Activated naive CD8-positive, alpha-beta T cell treated with anti-CD3 and anti-CD28 coated beads for 36 hours (primary cell): ENCODE measurements around the gene PES1. TPM values are rescaled to one million over a fixed set of nuclear protein-coding genes. Genes with fewer than 3 reads are reported as not detected.

Source experiments
- DNase-seq: peaks from one replicate; pipeline ENCODE4 v3.0.0; 2021
- H3K27ac Mint-ChIP-seq: one replicate; pipeline ENCODE4 v1.8.0; 2022; ENCODE audit warnings: mild to moderate bottlenecking, moderate library complexity, mixed read lengths
- H3K27me3 Mint-ChIP-seq: one replicate; pipeline ENCODE4 v1.8.0; 2022; ENCODE audit warnings: mild to moderate bottlenecking, mixed read lengths
- H3K36me3 Mint-ChIP-seq: one replicate; pipeline ENCODE4 v1.8.0; 2021; ENCODE audit warnings: mild to moderate bottlenecking, mixed read lengths
- H3K4me1 Mint-ChIP-seq: one replicate; pipeline ENCODE4 v1.8.0; 2021; ENCODE audit warnings: mixed read lengths
- H3K4me3 Mint-ChIP-seq: one replicate; pipeline ENCODE4 v1.8.0; 2022; ENCODE audit warnings: mild to moderate bottlenecking, moderate library complexity, mixed read lengths
- H3K9me3 Mint-ChIP-seq: one replicate; pipeline ENCODE4 v1.8.0; 2022; ENCODE audit warnings: mixed read lengths
- total RNA-seq, 2 experiments: library from RNA; stranded (reverse); gene quantifications; one replicate each; pipeline ENCODE4 v1.2.3, GENCODE V29; 2021

The PES1 gene
- total RNA-seq, 2 experiments from 2014 or later, result 196 to 199 TPM

DNA sequence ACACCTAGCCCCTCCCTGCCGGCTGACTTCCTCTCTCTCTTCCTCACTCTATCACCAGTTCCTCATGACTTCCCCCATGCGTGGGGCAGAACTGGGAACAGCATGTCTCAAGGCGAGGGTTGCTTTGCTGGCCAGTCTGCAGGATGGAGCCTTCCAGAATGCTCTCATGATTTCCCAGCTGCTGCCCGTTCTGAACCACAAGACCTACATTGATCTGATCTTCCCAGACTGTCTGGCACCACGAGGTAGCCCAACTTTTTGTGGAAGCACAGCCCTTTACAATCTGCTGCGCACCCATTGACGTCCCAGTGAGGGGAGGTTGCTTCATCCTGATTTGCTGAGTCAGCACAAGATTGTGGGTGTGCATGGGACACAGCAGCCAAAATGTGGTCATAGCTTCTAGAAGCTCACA lies 23.8 kb upstream of the PES1 start:
- no peaks in the 10 kb centered on the region for H3K4me1 Mint-ChIP-seq
- H3K27ac Mint-ChIP-seq, result no peak overlapping the region
- no peak overlapping the region for H3K4me3 Mint-ChIP-seq
- no peak for DNase-seq
- H3K36me3 Mint-ChIP-seq, result no peaks in the 10 kb centered on the region
- peaks cover 2% of the 10 kb centered on the region for H3K27me3 Mint-ChIP-seq
- no peaks in the 10 kb centered on the region for H3K9me3 Mint-ChIP-seq

DNA sequence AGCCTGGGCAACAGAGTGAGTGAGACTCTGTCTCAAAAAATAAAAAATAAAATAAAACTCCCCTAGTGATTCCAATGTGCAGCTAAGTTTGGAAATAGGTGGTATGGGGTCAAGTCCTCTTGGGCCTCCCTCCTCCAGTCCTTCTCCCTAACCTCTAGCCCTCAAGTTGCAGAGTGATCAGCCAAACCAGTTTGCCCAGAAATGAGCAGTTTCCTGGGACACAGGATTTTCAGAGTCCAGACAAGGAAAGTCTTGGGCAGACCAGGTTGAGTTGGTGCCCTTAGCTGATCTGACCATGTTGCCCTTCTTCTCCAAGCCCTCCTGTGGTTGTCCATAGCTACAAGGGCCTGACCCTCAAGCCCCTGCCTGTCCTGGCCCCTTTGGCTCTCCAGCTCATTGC lies 23.2 kb upstream of the PES1 start:
- no peaks in the 10 kb centered on the region for H3K4me1 Mint-ChIP-seq
- no peaks in the 10 kb centered on the region for H3K36me3 Mint-ChIP-seq
- H3K27ac Mint-ChIP-seq, result no peak overlapping the region

DNA sequence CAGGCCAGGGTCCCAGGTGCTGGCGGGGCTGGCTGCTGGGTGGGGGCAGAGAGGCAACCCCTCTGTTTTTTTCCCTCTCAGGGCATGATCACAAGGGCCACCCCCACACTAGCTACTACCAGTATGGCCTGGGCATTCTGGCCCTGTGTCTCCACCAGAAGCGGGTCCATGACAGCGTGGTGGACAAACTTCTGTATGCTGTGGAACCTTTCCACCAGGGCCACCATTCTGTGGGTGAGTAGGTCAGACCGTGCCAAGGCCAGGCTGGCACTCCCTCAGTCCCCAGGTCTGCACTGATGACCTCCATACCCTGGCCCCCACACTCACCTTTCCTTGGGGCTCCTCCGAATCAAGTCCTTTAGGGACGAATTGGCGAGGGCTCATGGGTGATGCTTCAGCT lies 22.6 kb upstream of the PES1 start:
- Mint-ChIP-seq H3K27ac (no peak overlapping the region), H3K4me1 (peaks cover 3% of the 10 kb centered on the region), H3K27me3 (peaks cover 6% of the 10 kb centered on the region), H3K36me3 (no peaks in the 10 kb centered on the region), H3K4me3 (no peak overlapping the region), H3K9me3 (no peaks in the 10 kb centered on the region)
- DNase-seq, result no peak

More for the DNA sequence above, 23.2 kb upstream of the PES1 start:
- H3K27me3 Mint-ChIP-seq, result peaks cover 5% of the 10 kb centered on the region
- H3K9me3 Mint-ChIP-seq, result no peaks in the 10 kb centered on the region
- no peak for DNase-seq
- no peak overlapping the region for H3K4me3 Mint-ChIP-seq

DNA sequence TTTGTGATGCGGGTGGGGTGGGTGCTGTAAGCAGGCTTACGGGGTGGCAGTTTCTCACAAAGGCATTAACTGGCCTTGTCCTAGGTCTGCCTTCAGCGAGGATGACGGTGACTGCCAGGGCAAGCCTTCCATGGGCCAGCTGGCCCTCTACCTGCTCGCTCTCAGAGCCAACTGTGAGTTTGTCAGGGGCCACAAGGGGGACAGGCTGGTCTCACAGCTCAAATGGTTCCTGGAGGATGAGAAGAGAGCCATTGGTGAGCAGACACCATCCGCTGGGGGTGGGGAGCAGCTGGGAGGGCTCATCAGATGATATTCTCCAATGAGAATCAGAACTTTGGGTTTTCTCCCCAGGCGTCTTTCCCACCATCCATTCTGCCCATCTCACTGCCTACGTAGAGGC lies 21.1 kb upstream of the PES1 start:
- H3K4me1 Mint-ChIP-seq, result peaks cover 10% of the 10 kb centered on the region
- H3K27ac Mint-ChIP-seq, result no peak overlapping the region
- DNase-seq, result no peak
- H3K36me3 Mint-ChIP-seq, result no peaks in the 10 kb centered on the region
- no peaks in the 10 kb centered on the region for H3K9me3 Mint-ChIP-seq
- H3K4me3 Mint-ChIP-seq, result no peak overlapping the region
- peaks cover 6% of the 10 kb centered on the region for H3K27me3 Mint-ChIP-seq

DNA sequence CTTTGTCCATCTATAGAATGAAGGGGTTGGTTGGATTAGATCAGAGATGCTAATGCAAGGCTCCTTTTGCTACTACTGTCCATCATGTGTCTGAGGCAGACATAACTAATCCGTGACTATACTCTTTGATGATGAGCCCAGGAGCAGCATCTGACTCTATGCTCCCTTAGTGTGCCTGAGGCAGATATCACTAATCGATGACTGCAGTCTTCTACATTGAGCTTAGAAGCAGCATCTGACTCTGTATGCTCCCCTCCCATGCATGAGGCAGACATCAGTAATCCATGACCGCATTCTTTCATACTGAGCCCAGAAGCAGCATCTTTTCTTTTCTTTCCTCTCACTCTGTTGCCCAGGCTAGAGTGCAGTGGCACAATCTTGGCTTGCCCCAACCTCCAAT lies 19.5 kb upstream of the PES1 start:
- H3K4me1 Mint-ChIP-seq, result peaks cover 20% of the 10 kb centered on the region
- H3K36me3 Mint-ChIP-seq, result no peaks in the 10 kb centered on the region
- H3K27ac Mint-ChIP-seq, result no peak overlapping the region

DNA sequence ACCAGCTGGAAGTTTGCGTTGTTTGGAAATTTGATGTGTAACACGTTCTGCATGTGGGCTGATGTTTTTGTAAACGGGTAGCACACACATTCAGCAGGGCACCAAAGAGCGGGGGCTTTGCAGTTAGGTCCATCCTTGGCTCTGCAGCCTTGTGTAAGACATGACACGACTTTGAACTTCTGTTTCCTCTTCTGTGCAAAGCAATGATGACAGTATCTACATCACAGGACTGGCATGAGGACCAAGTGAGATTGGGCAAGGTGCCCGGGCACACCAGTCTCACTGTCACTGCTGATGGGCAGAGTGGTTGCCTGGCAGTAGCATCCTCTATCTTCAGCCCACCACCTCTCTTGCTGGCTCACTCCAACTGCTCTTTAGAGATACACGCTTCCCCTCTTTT lies 18.6 kb upstream of the PES1 start:
- Mint-ChIP-seq H3K4me1 (peaks cover 26% of the 10 kb centered on the region), H3K27ac (no peak overlapping the region), H3K27me3 (peaks cover 10% of the 10 kb centered on the region), H3K9me3 (no peaks in the 10 kb centered on the region), H3K4me3 (no peak overlapping the region), H3K36me3 (no peaks in the 10 kb centered on the region)
- no peak for DNase-seq

More for the DNA sequence above, 19.5 kb upstream of the PES1 start:
- Mint-ChIP-seq H3K27me3 (peaks cover 10% of the 10 kb centered on the region), H3K4me3 (no peak overlapping the region), H3K9me3 (no peaks in the 10 kb centered on the region)
- no peak for DNase-seq

DNA sequence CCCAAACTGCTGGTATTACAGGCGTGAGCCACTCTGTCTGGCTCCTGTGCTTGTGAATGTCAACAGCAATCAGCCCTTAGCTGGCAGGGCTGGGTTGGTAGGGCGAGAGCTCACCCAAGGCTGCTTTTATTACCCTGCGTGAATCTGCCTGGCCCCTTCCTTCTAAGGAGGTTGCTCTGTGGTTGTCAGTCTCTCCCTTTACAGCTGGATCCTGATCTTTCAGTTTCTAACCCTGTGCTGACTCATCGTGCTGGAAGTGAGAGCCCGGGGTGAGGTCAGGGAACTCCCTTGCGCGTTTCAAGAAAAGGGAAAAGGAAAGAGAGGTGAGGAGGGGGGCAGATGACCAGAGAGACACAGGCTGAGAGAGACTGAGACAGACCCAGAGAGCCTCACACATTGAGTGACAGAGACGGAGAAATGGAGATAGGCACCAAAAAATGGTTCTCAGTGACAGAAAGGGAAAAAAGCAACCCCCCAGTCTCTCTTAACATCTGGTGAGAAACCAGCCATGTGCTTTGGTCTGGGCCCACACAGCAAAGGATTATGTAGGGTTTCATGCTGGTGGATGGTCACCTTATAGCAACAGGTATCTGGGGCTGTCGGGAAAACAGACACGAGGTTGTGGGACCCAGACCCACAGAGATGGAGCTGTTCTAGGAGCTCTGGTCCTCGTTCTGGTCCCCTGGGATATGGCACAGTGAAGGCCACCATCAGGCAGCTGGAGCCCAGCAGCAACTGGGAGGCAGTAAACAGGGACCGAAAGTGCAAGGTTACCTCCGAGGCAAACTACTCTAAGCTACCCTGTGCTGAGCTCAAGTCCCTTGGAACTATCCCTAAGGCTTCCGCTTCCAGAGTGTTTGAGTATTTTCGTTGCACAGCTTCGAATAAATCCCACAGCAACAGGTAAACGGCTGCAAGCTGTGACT lies 17.8 kb upstream of the PES1 start:
- H3K4me1 Mint-ChIP-seq, result peaks cover 26% of the 10 kb centered on the region
- no peaks in the 10 kb centered on the region for H3K9me3 Mint-ChIP-seq
- H3K27me3 Mint-ChIP-seq, result peaks cover 10% of the 10 kb centered on the region
- H3K36me3 Mint-ChIP-seq, result no peaks in the 10 kb centered on the region
- peak; percentile 50 for DNase-seq
- H3K4me3 Mint-ChIP-seq, result no peak overlapping the region
- peak overlapping the region; percentile 3 for H3K27ac Mint-ChIP-seq

DNA sequence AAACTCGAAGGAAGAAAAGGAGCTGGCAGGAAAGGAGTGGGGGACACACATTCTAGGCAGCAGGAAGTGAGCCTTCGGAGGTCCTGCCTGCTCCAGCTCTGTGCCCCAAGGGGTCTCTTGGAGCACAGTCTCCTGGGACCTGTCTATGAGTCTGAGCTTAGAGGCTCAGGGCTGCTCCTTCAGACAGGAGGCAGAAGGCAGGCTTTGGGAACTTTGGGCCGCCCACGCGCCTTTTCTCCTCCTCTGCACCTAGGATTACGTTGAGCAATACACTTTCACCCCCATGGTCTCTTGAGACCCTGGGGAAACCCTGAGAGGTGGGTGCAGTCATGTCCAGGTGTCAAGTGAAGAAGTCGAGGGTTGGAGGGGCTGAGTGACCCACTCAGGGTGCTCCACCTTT lies 16.2 kb upstream of the PES1 start:
- no peaks in the 10 kb centered on the region for H3K36me3 Mint-ChIP-seq
- no peak for DNase-seq
- H3K4me1 Mint-ChIP-seq, result peaks cover 26% of the 10 kb centered on the region
- H3K9me3 Mint-ChIP-seq, result no peaks in the 10 kb centered on the region
- peaks cover 10% of the 10 kb centered on the region for H3K27me3 Mint-ChIP-seq
- no peak overlapping the region for H3K27ac Mint-ChIP-seq
- no peak overlapping the region for H3K4me3 Mint-ChIP-seq

DNA sequence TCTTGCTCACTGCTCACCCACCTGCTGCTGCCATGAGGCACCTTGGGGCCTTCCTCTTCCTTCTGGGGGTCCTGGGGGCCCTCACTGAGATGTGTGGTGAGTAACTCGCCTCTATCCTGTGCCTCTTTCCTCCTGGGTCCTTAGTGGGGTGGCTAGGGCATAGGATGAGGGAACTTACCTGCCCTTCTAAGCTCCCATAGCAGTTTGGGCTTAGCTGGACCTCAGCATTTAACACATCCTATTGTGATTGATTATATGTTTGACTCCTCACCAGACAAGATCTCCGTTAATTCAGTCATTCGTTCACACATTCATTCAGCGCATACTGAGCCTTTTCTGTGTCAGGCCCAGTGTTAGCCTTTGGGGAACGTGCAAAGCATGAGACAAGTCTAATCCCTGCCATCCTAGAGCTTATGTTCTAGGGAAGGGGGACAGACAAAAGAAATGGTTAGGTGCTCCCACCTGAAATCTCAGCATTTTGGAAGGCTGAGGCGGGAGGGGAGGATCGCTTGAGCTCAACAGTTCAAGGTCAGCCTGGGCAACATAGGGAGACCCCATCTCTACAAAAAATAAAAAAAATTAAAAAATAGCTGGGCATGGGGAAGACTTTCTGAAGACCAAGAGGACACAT lies 15.7 kb upstream of the PES1 start:
- peak overlapping the region; percentile 40 for H3K27ac Mint-ChIP-seq
- DNase-seq, result no peak

DNA sequence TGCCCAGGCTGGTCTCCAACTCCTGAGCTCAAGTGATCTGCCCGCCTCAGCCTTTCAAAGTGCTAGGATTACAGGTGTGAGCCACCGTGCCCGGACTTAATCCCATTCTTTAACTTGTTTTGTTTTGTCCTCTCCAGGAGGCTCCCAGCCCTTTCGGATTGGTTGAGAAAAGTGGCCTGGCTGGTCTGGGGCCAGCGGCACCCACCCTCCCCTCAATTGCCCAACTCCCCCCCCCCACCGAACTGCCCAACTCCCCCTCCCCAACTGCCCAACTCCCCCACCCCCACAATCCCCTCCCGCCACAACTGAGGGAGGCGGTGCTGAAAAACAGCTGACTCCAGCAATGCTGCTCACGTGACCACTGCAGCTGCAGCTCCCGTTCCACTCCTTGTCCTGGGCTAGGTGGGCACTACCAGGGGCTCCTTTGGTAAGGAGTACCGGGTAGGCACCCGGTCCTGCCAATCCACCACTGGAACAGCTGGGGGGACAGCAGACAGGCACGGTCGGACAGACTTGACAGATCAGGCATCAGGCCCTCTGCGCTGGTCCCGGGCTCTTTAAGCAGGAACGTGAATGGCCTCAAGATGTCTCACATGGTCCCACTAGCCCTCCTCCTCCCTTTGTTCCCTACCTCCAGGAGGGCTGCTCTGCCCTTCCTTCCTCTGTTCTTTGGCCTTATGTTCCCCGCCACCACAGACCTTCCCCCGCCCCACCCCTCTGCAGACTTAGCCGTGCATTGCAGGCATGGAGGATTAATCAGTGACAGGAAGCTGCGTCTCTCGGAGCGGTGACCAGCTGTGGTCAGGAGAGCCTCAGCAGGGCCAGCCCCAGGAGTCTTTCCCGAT lies 15.0 kb upstream of the PES1 start, which contains the start of gene TCN2:
TCN2 (plus strand) TSS at position 720 of the 845 bp plus-strand sequence. CDS start 158 bp downstream, outside the sequence.
- Mint-ChIP-seq H3K27me3 (peaks cover 11% of the 10 kb centered on the region), H3K9me3 (no peaks in the 10 kb centered on the region), H3K4me3 (peak within 1 kb of the TSS; percentile 72), H3K27ac (peak within 1 kb of the TSS; percentile 40), H3K4me1 (peaks cover 27% of the 10 kb centered on the region), H3K36me3 (no peaks in the 10 kb centered on the region)
- DNase-seq, result peak; percentile 35

More for the DNA sequence above, 15.7 kb upstream of the PES1 start:
- Mint-ChIP-seq H3K4me1 (peaks cover 26% of the 10 kb centered on the region), H3K9me3 (no peaks in the 10 kb centered on the region), H3K27me3 (peaks cover 10% of the 10 kb centered on the region), H3K36me3 (no peaks in the 10 kb centered on the region), H3K4me3 (peak overlapping the region; percentile 72)

DNA sequence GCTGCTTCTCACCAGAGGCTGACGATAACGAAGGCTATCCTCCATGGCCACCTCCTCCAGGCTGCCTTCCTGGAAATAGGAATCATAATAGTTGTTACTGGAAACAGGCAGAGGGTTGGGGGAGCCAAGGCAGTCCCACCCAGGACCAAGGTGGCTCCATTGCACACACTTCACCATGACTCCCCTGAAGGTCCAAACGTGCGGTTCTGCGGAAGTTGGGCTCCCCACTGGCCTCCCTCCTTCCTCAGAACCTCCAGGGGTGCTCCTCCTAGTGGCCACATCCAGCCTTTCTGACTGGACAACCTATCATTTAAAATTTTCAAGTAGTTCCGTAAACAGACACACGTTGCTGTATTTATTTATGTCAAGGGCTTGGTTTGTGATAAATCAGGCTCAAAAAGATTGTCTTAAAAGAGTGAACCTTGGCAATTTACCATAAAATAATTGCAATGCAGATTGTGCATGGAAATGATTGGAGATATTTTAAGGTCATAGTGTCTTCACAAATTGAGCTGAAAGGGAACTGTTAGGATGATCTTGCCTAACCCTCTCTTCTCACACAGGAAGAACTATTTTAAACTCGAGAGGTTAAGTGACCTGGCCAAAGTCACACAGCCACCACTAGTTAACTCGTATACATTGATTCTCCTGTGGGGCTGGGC lies 13.9 kb upstream of the PES1 start:
- DNase-seq, result peak; percentile 31
- H3K27me3 Mint-ChIP-seq, result peaks cover 11% of the 10 kb centered on the region
- no peak overlapping the region for H3K4me3 Mint-ChIP-seq
- H3K27ac Mint-ChIP-seq, result no peak overlapping the region
- H3K9me3 Mint-ChIP-seq, result no peaks in the 10 kb centered on the region
- H3K36me3 Mint-ChIP-seq, result no peaks in the 10 kb centered on the region
- H3K4me1 Mint-ChIP-seq, result peaks cover 27% of the 10 kb centered on the region

DNA sequence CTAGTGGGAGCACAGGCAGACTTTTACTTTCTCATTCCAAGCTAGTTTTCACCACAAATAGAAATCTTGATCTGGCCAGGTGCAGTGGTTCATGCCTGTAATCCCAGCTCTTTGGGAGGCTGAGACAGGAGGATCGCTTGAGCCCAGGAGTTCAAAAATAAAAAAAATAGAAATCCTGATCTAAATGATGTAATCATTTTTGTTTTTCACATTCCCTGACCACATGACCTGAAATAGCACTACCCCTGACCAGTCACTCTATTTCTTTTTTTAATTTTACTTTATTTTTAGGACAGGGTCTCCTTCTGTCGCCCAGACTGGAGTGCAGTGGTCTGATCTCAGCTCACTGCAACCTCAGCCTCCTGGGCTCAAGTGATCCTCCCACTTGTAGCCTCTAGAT lies 13.0 kb upstream of the PES1 start:
- no peak for DNase-seq
- H3K27ac Mint-ChIP-seq, result no peak overlapping the region
- no peaks in the 10 kb centered on the region for H3K36me3 Mint-ChIP-seq
- H3K4me3 Mint-ChIP-seq, result no peak overlapping the region
- H3K4me1 Mint-ChIP-seq, result peaks cover 27% of the 10 kb centered on the region
- peaks cover 7% of the 10 kb centered on the region for H3K27me3 Mint-ChIP-seq
- no peaks in the 10 kb centered on the region for H3K9me3 Mint-ChIP-seq

DNA sequence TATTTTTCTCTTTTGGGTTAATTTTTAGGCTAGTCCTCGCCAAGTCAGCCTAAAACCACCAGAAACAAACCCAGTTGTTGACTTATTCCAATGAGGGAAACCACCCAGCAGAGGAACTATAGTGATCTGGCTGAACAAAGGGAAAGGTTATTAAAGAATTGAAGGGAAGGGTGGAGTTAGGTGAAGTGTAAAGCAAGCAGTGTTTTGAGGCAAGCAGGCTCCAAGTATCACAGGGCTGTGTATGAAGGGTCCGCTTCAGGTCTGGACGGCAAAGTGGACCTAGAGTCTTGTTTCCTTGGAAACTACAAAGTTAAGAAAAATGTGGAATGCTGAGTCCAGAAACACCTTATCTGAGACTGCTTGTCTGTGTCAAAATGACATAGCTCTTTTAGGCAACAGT lies 12.1 kb upstream of the PES1 start:
- DNase-seq, result no peak
- H3K4me1 Mint-ChIP-seq, result peaks cover 20% of the 10 kb centered on the region
- no peaks in the 10 kb centered on the region for H3K36me3 Mint-ChIP-seq
- H3K4me3 Mint-ChIP-seq, result no peak overlapping the region
- peaks cover 7% of the 10 kb centered on the region for H3K27me3 Mint-ChIP-seq
- no peak overlapping the region for H3K27ac Mint-ChIP-seq
- H3K9me3 Mint-ChIP-seq, result no peaks in the 10 kb centered on the region

DNA sequence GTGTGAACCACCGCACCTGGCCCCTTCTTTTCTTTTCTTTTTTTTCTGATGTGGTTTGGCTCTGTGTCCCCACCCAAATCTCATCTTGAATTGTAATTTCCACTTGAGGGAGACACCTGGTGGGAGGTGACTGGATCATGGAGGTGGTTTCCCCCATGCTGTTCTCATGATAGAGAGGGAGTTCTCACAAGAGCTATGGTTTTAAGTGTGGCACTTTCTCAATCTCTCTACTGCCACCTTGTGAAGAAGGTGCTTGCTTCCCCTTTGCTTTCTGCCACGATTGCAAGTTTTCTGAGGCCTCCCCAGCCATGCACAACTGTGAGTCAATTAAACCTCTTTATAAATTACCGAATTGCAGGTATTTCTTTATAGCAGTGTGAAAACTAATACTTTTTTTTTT lies 10.3 kb upstream of the PES1 start:
- Mint-ChIP-seq H3K9me3 (no peaks in the 10 kb centered on the region), H3K4me3 (no peak overlapping the region), H3K36me3 (no peaks in the 10 kb centered on the region), H3K4me1 (peaks cover 11% of the 10 kb centered on the region), H3K27me3 (peaks cover 4% of the 10 kb centered on the region), H3K27ac (no peak overlapping the region)
- DNase-seq, result no peak
